Measurements from ENCODE around the gene IFT25. TPM values are rescaled to one million over a fixed set of nuclear protein-coding genes. Genes with fewer than 3 reads are reported as not detected.

IFT25 gene
- polyA plus RNA-seq, 1 experiment, result 12.8 TPM

- H3K4me3 ChIP-seq (ENCODE audit: low read depth, low read length), result no peak overlapping the region
- TF ChIP-seq CTCF (IDR thresholded peaks at IDR 0.05; ENCODE audit: insufficient read depth, low read depth, low read length), result no peak
- CTCF ChIA-PET, result interaction anchor here (1.3 to 4.0 kb wide), 4 partner anchors 9 to 96 kb away, joined by 4 to 26 read pairs (median 4); partner anchors contain the start of gene YIPF1
- POLR2A ChIA-PET, result no interaction called here
- peaks cover 8% of the 10 kb centered on the region for H3K36me3 ChIP-seq (ENCODE audit: control insufficient read depth, insufficient read depth, low read length)
- no peak for DNase-seq (ENCODE audit: low read depth)
- no peaks in the 10 kb centered on the region for H3K27me3 ChIP-seq (ENCODE audit: control insufficient read depth, insufficient read depth, low read length)
Measured at GRCh38 chr1:53957194-53957818, 11.8 kb upstream of the IFT25 start.

GRCh38 chr1:53956308-53957168 lies 11.0 kb upstream of the IFT25 start:
- ChIA-PET POLR2A (no interaction called here), CTCF (interaction anchor here (1.0 to 1.5 kb wide), 3 partner anchors 78 to 96 kb away, joined by 4 to 9 read pairs (median 4); no protein-coding TSS in a partner anchor)
- no peak for TF ChIP-seq CTCF (IDR thresholded peaks at IDR 0.05; ENCODE audit: insufficient read depth, low read depth, low read length)
- no peak for DNase-seq (ENCODE audit: low read depth)
- Histone ChIP-seq H3K27me3 (ENCODE audit: control insufficient read depth, insufficient read depth, low read length) (no peaks in the 10 kb centered on the region), H3K4me3 (ENCODE audit: low read depth, low read length) (no peak overlapping the region), H3K36me3 (ENCODE audit: control insufficient read depth, insufficient read depth, low read length) (peaks cover 12% of the 10 kb centered on the region)

GRCh38 chr1:53954128-53954527 lies 8.6 kb upstream of the IFT25 start:
- DNase-seq (ENCODE audit: low read depth), result no peak
- CTCF ChIA-PET, result interaction anchor here (1.2 kb wide), 1 partner anchor 76 kb away, joined by 8 read pairs; no protein-coding TSS in a partner anchor
- POLR2A ChIA-PET, result interaction anchor here (0.6 kb wide), 1 partner anchor 914 kb away, joined by 4 read pairs; no protein-coding TSS in a partner anchor
- no peak for TF ChIP-seq CTCF (IDR thresholded peaks at IDR 0.05; ENCODE audit: insufficient read depth, low read depth, low read length)
- Histone ChIP-seq H3K36me3 (ENCODE audit: control insufficient read depth, insufficient read depth, low read length) (peaks cover 8% of the 10 kb centered on the region), H3K4me3 (ENCODE audit: low read depth, low read length) (no peak overlapping the region), H3K27me3 (ENCODE audit: control insufficient read depth, insufficient read depth, low read length) (no peaks in the 10 kb centered on the region)

GRCh38 chr1:53951697-53952096 lies 6.2 kb upstream of the IFT25 start:
- ChIA-PET CTCF (no interaction called here), POLR2A (no interaction called here)
- H3K36me3 ChIP-seq (ENCODE audit: control insufficient read depth, insufficient read depth, low read length), result peaks cover 8% of the 10 kb centered on the region
- TF ChIP-seq CTCF (IDR thresholded peaks at IDR 0.05; ENCODE audit: insufficient read depth, low read depth, low read length), result no peak
- DNase-seq (ENCODE audit: low read depth), result no peak
- no peak overlapping the region for H3K4me3 ChIP-seq (ENCODE audit: low read depth, low read length)
- no peaks in the 10 kb centered on the region for H3K27me3 ChIP-seq (ENCODE audit: control insufficient read depth, insufficient read depth, low read length)
